IPS-NIHi7 (cell line): Measurements from ENCODE around the gene SERTAD2.

ENCODE experiments used
- DNase-seq: peaks from one replicate; pipeline ENCODE4 v3.0.0; 2012; ENCODE audit warnings: mixed read lengths; ENCODE audit errors: extremely low spot score

SERTAD2 gene

GRCh38 chr2:64649013-64649484, 4.7 kb downstream of the SERTAD2 start:
- no peak for DNase-seq

- no peak for DNase-seq
These were observed 7.5 kb downstream of the SERTAD2 start for GRCh38 chr2:64646007-64646880.

- peak; percentile 85 for DNase-seq
These were observed 9.0 kb downstream of the SERTAD2 start for GRCh38 chr2:64644458-64645382.

GRCh38 chr2:64643838-64644457, 9.8 kb downstream of the SERTAD2 start:
- no peak for DNase-seq

- DNase-seq: no peak
These were observed 12.1 kb downstream of the SERTAD2 start for GRCh38 chr2:64641599-64641998.

GRCh38 chr2:64640153-64641044, 13.3 kb downstream of the SERTAD2 start:
- no peak for DNase-seq

- DNase-seq: no peak
These were observed 14.0 kb downstream of the SERTAD2 start for GRCh38 chr2:64639691-64640090.

- DNase-seq: no peak
These were observed 15.1 kb downstream of the SERTAD2 start for GRCh38 chr2:64638502-64639120.

GRCh38 chr2:64637931-64638330, 15.8 kb downstream of the SERTAD2 start:
- no peak for DNase-seq

- no peak for DNase-seq
These were observed 16.6 kb downstream of the SERTAD2 start for GRCh38 chr2:64637000-64637635.

GRCh38 chr2:64635976-64636911, 17.5 kb downstream of the SERTAD2 start:
- no peak for DNase-seq

GRCh38 chr2:64634345-64635267, 19.1 kb downstream of the SERTAD2 start:
- no peak for DNase-seq

- no peak for DNase-seq
These were observed 20.6 kb downstream of the SERTAD2 start for GRCh38 chr2:64632835-64633819.

GRCh38 chr2:64631771-64632170, 21.9 kb downstream of the SERTAD2 start:
- DNase-seq: no peak

- DNase-seq: no peak
These were observed 23.0 kb downstream of the SERTAD2 start for GRCh38 chr2:64630752-64631151.

GRCh38 chr2:64629875-64630274, 23.8 kb downstream of the SERTAD2 start:
- no peak for DNase-seq
